Mesendoderm (in vitro differentiated cells): ENCODE measurements around the gene CARS2.

Experiments used
- DNase-seq: peaks from one replicate; pipeline ENCODE4 v3.0.0; 2013
- H2AK5ac ChIP-seq: 2 replicates; pipeline ENCODE4 v1.6.1; 2013; ENCODE audit warnings: low read length, inconsistent platforms
- H2BK120ac ChIP-seq: 2 replicates; pipeline ENCODE4 v1.6.1; 2013; ENCODE audit warnings: low read depth, mild to moderate bottlenecking, low read length, moderate library complexity, mixed read lengths
- H2BK15ac ChIP-seq: replicated peaks from 2 replicates; pipeline ENCODE4 v1.6.1; 2013; ENCODE audit warnings: low read depth, mild to moderate bottlenecking, moderate library complexity
- H2BK5ac ChIP-seq: 2 replicates; pipeline ENCODE4 v1.6.1; 2013; ENCODE audit warnings: low read length, inconsistent platforms
- H3K18ac ChIP-seq: 2 replicates; pipeline ENCODE4 v1.6.1; 2013; ENCODE audit warnings: mild to moderate bottlenecking, low read length, mixed read lengths
- H3K23ac ChIP-seq: one replicate; pipeline ENCODE4 v1.6.1; 2013; ENCODE audit warnings: low read length
- H3K27ac ChIP-seq: 2 replicates; pipeline ENCODE4 v1.5.1; 2013; ENCODE audit warnings: low read depth, mild to moderate bottlenecking, inconsistent platforms, low read length, moderate library complexity
- H3K27me3 ChIP-seq: 2 replicates; pipeline ENCODE4 v1.6.1; 2013; ENCODE audit warnings: low read length, control low read depth, mild to moderate bottlenecking, inconsistent platforms; ENCODE audit not compliant: insufficient read depth, poor library complexity
- H3K36me3 ChIP-seq: 2 replicates; pipeline ENCODE4 v1.6.1; 2013; ENCODE audit warnings: low read length, inconsistent platforms; ENCODE audit not compliant: control insufficient read depth, insufficient read depth
- H3K4ac ChIP-seq: one replicate; pipeline ENCODE4 v1.6.1; 2013; ENCODE audit warnings: low read depth, mild to moderate bottlenecking, low read length, moderate library complexity
- H3K4me1 ChIP-seq: 2 replicates; pipeline ENCODE4 v1.6.1; 2013; ENCODE audit warnings: low read depth, low read length, inconsistent platforms; ENCODE audit not compliant: control insufficient read depth
- H3K4me2 ChIP-seq: 2 replicates; pipeline ENCODE4 v1.6.1; 2013; ENCODE audit warnings: low read length
- H3K4me3 ChIP-seq: 2 replicates; pipeline ENCODE4 v1.5.1; 2013; ENCODE audit warnings: mild to moderate bottlenecking, low read length
- H3K56ac ChIP-seq: one replicate; pipeline ENCODE4 v1.6.1; 2013; ENCODE audit warnings: low read length
- H3K79me1 ChIP-seq: 2 replicates; pipeline ENCODE4 v1.6.1; 2013; ENCODE audit warnings: low read length, inconsistent platforms
- H3K79me2 ChIP-seq: 2 replicates; pipeline ENCODE4 v1.6.1; 2013; ENCODE audit warnings: mild to moderate bottlenecking, low read length; ENCODE audit not compliant: control insufficient read depth, insufficient read depth
- H3K9ac ChIP-seq: 2 replicates; pipeline ENCODE4 v1.6.1; 2013; ENCODE audit warnings: low read length, inconsistent platforms
- H4K5ac ChIP-seq: one replicate; pipeline ENCODE4 v1.6.1; 2013; ENCODE audit warnings: low read length
- H4K8ac ChIP-seq: one replicate; pipeline ENCODE4 v1.6.1; 2013; ENCODE audit warnings: low read depth, mild to moderate bottlenecking, control low read depth, low read length, moderate library complexity
- WGBS: extraction: QIAGEN DNeasy Blood & Tissue Kit; methylation state at CpG from one replicate; pipeline ENCODE4 v1.1.7; 2013; ENCODE audit warnings: low lambda C conversion rate, missing lambda C conversion rate; ENCODE audit not compliant: insufficient coverage; ENCODE audit errors: extremely low coverage; 5-methylcytosine and 5-hydroxymethylcytosine counted together

The CARS2 gene

DNA sequence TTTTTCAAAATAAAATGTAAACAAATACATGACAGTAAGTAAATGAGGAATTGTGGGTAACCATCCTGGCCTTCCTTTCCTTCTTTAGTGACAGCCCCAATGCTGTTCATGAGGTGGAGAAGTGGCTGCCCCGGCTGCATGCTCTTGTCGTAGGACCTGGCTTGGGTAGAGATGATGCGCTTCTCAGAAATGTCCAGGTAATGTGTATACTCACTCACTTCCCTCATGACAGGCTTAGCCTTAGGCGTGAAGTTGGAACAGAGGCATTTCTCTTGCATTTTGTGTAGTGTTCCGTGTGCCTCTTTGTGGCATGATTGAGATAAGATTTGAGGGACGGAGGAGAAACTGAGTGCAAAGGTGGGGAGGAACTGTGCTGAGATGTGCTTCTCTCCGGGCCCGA lies 78.6 kb downstream of the CARS2 start:
- no peak overlapping the region for H2BK120ac ChIP-seq
- no peak overlapping the region for H3K23ac ChIP-seq
- no peak overlapping the region for H3K18ac ChIP-seq
- no peak overlapping the region for H2BK15ac ChIP-seq
- no peak overlapping the region for H3K4ac ChIP-seq
- H3K27ac ChIP-seq: no peak overlapping the region
- no peak overlapping the region for H3K9ac ChIP-seq
- peaks cover 6% of the 10 kb centered on the region for H3K36me3 ChIP-seq
- no CpG with 5 or more reads among the region's 8 CpGs for WGBS
- no peak for DNase-seq
- no peak overlapping the region for H4K8ac ChIP-seq
- peaks cover 66% of the 10 kb centered on the region for H3K79me2 ChIP-seq
- H4K5ac ChIP-seq: no peak overlapping the region
- H3K56ac ChIP-seq: no peak overlapping the region
- H2BK5ac ChIP-seq: no peak overlapping the region
- H3K27me3 ChIP-seq: no peaks in the 10 kb centered on the region
- H2AK5ac ChIP-seq: no peak overlapping the region
- peaks cover 46% of the 10 kb centered on the region for H3K79me1 ChIP-seq
- H3K4me2 ChIP-seq: no peak overlapping the region
- H3K4me3 ChIP-seq: no peak overlapping the region
- no peaks in the 10 kb centered on the region for H3K4me1 ChIP-seq

DNA sequence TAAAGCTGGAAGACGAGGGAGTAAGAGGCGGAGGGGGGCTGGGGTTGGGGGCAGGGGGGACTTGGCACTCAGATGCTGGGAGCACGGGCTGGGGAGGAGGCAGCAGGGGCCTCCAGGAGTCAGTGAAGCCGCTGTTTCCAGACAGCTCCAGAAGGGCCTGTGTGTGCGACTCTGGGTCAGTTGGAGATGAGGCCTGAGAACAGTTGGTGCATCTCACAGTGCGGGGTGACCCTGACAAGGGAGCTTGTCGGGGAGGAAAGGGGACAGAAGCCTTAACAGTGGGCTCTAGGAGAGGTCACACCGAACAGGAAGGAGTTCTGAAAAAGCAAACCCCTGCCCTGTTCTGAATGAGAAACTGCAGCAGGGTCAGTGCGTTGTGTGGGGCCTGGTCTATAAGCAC lies 79.4 kb downstream of the CARS2 start:
- Histone ChIP-seq H3K23ac (no peak overlapping the region), H4K5ac (no peak overlapping the region), H3K18ac (no peak overlapping the region), H2BK120ac (no peak overlapping the region), H3K36me3 (peaks cover 8% of the 10 kb centered on the region), H2BK15ac (no peak overlapping the region), H2AK5ac (no peak overlapping the region), H3K4me1 (no peaks in the 10 kb centered on the region), H3K27me3 (no peaks in the 10 kb centered on the region), H3K79me1 (peaks cover 49% of the 10 kb centered on the region), H4K8ac (no peak overlapping the region), H3K27ac (no peak overlapping the region), H3K79me2 (peaks cover 71% of the 10 kb centered on the region), H3K4ac (no peak overlapping the region), H3K4me2 (no peak overlapping the region), H2BK5ac (no peak overlapping the region), H3K9ac (no peak overlapping the region), H3K4me3 (no peak overlapping the region), H3K56ac (no peak overlapping the region)
- WGBS: no CpG with 5 or more reads among the region's 9 CpGs
- DNase-seq: no peak

DNA sequence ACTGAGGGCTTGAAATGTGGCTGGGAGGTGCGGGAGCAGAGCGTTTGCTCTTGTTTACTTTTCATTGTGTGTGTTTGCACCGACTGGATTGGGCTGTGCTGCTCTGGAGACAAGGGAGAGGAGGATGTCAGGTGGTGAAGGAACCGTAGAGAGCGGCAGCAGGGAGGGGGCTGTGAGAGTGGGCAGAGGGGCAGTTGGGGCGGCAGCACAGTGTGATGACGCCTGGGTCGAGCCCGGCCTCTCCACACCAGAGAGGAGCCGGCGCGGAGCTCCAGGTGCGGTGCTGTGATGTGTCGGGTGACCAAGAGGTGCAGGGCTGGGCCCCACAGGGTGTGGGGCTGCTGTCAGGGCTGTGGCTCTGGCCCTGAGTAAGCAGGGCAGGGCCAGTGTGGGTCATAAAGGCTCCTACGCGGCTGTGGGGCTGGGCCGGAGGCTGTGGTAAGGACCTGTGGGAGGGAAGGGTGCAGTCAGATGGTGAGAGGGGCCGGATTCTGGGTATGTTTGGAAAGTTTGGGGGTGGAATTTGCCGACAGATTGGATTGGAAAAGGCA lies 80.1 kb downstream of the CARS2 start:
- H3K9ac ChIP-seq: no peak overlapping the region
- no peak overlapping the region for H2BK5ac ChIP-seq
- no peak overlapping the region for H3K23ac ChIP-seq
- H4K5ac ChIP-seq: no peak overlapping the region
- peaks cover 8% of the 10 kb centered on the region for H3K36me3 ChIP-seq
- no peak overlapping the region for H3K56ac ChIP-seq
- no peak overlapping the region for H2AK5ac ChIP-seq
- H3K4me2 ChIP-seq: no peak overlapping the region
- WGBS: no CpG with 5 or more reads among the region's 19 CpGs
- peaks cover 46% of the 10 kb centered on the region for H3K79me1 ChIP-seq
- H3K4me3 ChIP-seq: no peak overlapping the region
- H3K27ac ChIP-seq: no peak overlapping the region
- H2BK15ac ChIP-seq: no peak overlapping the region
- H3K4ac ChIP-seq: no peak overlapping the region
- no peak for DNase-seq
- H3K27me3 ChIP-seq: no peaks in the 10 kb centered on the region
- no peak overlapping the region for H3K18ac ChIP-seq
- peaks cover 72% of the 10 kb centered on the region for H3K79me2 ChIP-seq
- H3K4me1 ChIP-seq: no peaks in the 10 kb centered on the region
- H4K8ac ChIP-seq: no peak overlapping the region
- H2BK120ac ChIP-seq: no peak overlapping the region

DNA sequence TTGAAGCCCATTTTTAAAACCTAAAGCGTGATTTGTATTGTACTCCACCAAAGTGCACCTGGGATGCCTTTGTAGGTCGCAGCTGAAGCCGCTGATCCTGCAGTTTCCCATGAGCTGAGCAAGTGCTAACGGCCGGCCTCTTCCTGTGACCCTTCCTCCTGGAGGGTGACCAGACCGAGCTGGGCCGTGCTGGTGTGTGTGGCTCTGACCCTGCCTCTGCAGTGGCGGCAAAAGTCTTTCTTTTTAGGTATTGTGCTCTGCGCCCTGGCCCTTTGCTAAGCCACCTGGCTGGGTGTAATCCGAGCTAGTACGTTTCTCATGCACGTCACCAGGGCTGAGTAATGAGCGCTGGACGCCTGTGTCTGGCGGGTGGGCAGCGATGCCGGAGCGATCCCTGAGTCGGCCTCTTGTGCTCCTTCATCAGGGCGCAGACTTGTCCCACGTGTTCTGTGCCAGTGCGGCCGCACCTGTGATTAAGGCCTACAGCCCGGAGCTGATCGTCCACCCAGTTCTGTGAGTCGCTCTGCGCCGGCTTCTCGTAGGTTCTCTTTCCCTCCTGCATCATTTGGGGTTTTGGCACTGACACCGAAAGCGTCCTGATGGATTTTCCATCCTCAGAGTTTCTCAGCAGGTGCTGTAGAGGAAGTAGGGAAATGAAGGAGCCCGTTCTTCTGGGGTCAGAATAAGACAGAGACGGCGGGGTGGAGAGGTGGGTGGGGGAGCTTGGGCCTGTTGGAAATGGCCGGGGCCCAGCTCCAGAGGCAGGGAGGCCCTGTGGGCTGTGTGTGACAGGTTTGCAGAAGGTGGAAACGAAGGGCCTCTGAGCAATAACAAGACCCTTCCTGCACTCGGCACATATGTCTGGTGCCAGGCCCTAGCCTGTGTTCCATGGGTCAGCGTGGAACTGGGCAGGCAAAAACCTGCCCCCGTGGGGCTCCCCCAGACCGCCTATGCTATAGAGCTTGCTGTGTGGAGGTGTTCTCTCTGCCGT lies 80.9 kb downstream of the CARS2 start:
- WGBS: no CpG with 5 or more reads among the region's 41 CpGs
- H3K9ac ChIP-seq: no peak overlapping the region

DNA sequence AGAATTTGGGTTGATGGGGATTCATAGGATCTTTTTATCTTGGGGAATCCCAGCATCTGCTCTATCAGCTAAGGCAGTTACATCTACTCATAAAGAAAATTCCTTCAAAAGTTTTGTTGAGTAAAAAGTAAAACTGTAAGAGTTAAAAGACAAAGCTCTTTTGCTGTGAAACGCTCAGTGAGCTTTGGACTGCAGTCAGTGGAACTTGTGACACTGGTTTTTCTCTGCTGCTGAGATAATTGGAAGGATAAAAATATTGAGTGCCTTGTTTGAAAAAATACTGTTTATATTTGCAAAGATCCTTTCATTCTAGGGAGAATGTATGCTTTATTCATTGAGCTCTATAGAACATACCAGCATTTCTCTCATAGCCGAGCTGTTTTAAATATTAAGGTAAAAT lies 85.3 kb downstream of the CARS2 start:
- H2AK5ac ChIP-seq: no peak overlapping the region
- H2BK15ac ChIP-seq: no peak overlapping the region
- peaks cover 6% of the 10 kb centered on the region for H3K36me3 ChIP-seq
- H3K79me1 ChIP-seq: peaks cover 35% of the 10 kb centered on the region
- H4K8ac ChIP-seq: no peak overlapping the region
- no peak overlapping the region for H3K56ac ChIP-seq
- H3K23ac ChIP-seq: no peak overlapping the region
- no peak overlapping the region for H3K18ac ChIP-seq
- H3K27me3 ChIP-seq: no peaks in the 10 kb centered on the region
- H3K4me2 ChIP-seq: no peak overlapping the region
- no peak overlapping the region for H4K5ac ChIP-seq
- H3K4ac ChIP-seq: no peak overlapping the region
- no peak overlapping the region for H3K9ac ChIP-seq
- peaks cover 5% of the 10 kb centered on the region for H3K4me1 ChIP-seq
- no peak overlapping the region for H3K27ac ChIP-seq
- no peak overlapping the region for H2BK120ac ChIP-seq
- no peak overlapping the region for H3K4me3 ChIP-seq
- WGBS: no CpG with 5 or more reads among the region's 2 CpGs
- peaks cover 73% of the 10 kb centered on the region for H3K79me2 ChIP-seq
- no peak for DNase-seq
- H2BK5ac ChIP-seq: no peak overlapping the region

More for the DNA sequence above, 80.9 kb downstream of the CARS2 start:
- Histone ChIP-seq H2BK120ac (no peak overlapping the region), H3K4me3 (no peak overlapping the region), H3K4me1 (no peaks in the 10 kb centered on the region), H3K4me2 (no peak overlapping the region), H2BK15ac (no peak overlapping the region), H2AK5ac (no peak overlapping the region), H4K5ac (no peak overlapping the region), H3K79me2 (peaks cover 72% of the 10 kb centered on the region), H3K4ac (no peak overlapping the region), H2BK5ac (no peak overlapping the region), H3K18ac (no peak overlapping the region), H3K23ac (no peak overlapping the region), H3K27me3 (no peaks in the 10 kb centered on the region), H3K79me1 (peaks cover 40% of the 10 kb centered on the region), H3K36me3 (peaks cover 8% of the 10 kb centered on the region), H3K56ac (no peak overlapping the region), H4K8ac (no peak overlapping the region), H3K27ac (no peak overlapping the region)
- no peak for DNase-seq
